Inflammatory macrophage treated with lipopolysaccharide for 1 hour (primary cell): ENCODE data around the gene PLS1.

Source experiments
- DNase-seq, 2 donors: peaks; one replicate each; pipeline ENCODE4 v3.0.0-alpha.2; 2020 to 2022

PLS1 gene

GRCh38 chr3:142642956-142643355 is 46.8 kb downstream of the PLS1 start:
- no peak for DNase-seq

GRCh38 chr3:142644502-142644901 is 48.3 kb downstream of the PLS1 start:
- DNase-seq, result no peak

GRCh38 chr3:142645236-142645793 is 49.1 kb downstream of the PLS1 start:
- DNase-seq, result peak; percentile 8 to 43

GRCh38 chr3:142646020-142646785 is 50.0 kb downstream of the PLS1 start:
- DNase-seq, result no peak

GRCh38 chr3:142647856-142648255 is 51.7 kb downstream of the PLS1 start:
- no peak for DNase-seq

GRCh38 chr3:142648950-142649349 is 52.8 kb downstream of the PLS1 start:
- no peak for DNase-seq

GRCh38 chr3:142650001-142650693 is 54.0 kb downstream of the PLS1 start:
- DNase-seq, result peak in 1 of 2 donors; percentile 49

- no peak for DNase-seq
These were observed 55.5 kb downstream of the PLS1 start for GRCh38 chr3:142651711-142652110.

GRCh38 chr3:142652826-142653292 is 56.7 kb downstream of the PLS1 start:
- DNase-seq, result no peak

GRCh38 chr3:142656575-142656974 is 60.4 kb downstream of the PLS1 start:
- DNase-seq, result peak; percentile 40 to 44

GRCh38 chr3:142657033-142657432 is 60.8 kb downstream of the PLS1 start:
- DNase-seq, result no peak

GRCh38 chr3:142660383-142660782 is 64.2 kb downstream of the PLS1 start:
- DNase-seq, result no peak

GRCh38 chr3:142660893-142661292 is 64.7 kb downstream of the PLS1 start:
- no peak for DNase-seq

- no peak for DNase-seq
These were observed 67.7 kb downstream of the PLS1 start for GRCh38 chr3:142663865-142664264.

- DNase-seq, result no peak
These were observed 68.1 kb downstream of the PLS1 start for GRCh38 chr3:142664311-142664710.

- DNase-seq, result no peak
These were observed 68.6 kb downstream of the PLS1 start for GRCh38 chr3:142664819-142665218.

GRCh38 chr3:142670120-142670519 is 73.9 kb downstream of the PLS1 start:
- DNase-seq, result no peak

GRCh38 chr3:142676151-142676550 is 80.0 kb downstream of the PLS1 start:
- DNase-seq, result no peak

- DNase-seq, result no peak
These were observed 84.5 kb downstream of the PLS1 start for GRCh38 chr3:142680710-142681109.

- no peak for DNase-seq
These were observed 94.4 kb downstream of the PLS1 start for GRCh38 chr3:142690613-142691012.

GRCh38 chr3:142691527-142691926 is 95.3 kb downstream of the PLS1 start:
- no peak for DNase-seq

GRCh38 chr3:142693136-142693853 is 97.1 kb downstream of the PLS1 start:
- no peak for DNase-seq

GRCh38 chr3:142694225-142694624 is 98.0 kb downstream of the PLS1 start:
- no peak for DNase-seq
